Left hindlimb (tissue), 1 donor: Measurements from ENCODE around the gene EIF3A.
"Not testable (repeated sequence)": the region's sequence is repeated elsewhere in the genome, so short reads cannot be mapped to it uniquely, and the experiment has no call there.

Experiments used
- DNase-seq: peaks from one replicate; pipeline ENCODE4 v3.0.0-alpha.2; 2018

Gene EIF3A, protein sequence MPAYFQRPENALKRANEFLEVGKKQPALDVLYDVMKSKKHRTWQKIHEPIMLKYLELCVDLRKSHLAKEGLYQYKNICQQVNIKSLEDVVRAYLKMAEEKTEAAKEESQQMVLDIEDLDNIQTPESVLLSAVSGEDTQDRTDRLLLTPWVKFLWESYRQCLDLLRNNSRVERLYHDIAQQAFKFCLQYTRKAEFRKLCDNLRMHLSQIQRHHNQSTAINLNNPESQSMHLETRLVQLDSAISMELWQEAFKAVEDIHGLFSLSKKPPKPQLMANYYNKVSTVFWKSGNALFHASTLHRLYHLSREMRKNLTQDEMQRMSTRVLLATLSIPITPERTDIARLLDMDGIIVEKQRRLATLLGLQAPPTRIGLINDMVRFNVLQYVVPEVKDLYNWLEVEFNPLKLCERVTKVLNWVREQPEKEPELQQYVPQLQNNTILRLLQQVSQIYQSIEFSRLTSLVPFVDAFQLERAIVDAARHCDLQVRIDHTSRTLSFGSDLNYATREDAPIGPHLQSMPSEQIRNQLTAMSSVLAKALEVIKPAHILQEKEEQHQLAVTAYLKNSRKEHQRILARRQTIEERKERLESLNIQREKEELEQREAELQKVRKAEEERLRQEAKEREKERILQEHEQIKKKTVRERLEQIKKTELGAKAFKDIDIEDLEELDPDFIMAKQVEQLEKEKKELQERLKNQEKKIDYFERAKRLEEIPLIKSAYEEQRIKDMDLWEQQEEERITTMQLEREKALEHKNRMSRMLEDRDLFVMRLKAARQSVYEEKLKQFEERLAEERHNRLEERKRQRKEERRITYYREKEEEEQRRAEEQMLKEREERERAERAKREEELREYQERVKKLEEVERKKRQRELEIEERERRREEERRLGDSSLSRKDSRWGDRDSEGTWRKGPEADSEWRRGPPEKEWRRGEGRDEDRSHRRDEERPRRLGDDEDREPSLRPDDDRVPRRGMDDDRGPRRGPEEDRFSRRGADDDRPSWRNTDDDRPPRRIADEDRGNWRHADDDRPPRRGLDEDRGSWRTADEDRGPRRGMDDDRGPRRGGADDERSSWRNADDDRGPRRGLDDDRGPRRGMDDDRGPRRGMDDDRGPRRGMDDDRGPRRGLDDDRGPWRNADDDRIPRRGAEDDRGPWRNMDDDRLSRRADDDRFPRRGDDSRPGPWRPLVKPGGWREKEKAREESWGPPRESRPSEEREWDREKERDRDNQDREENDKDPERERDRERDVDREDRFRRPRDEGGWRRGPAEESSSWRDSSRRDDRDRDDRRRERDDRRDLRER (N-terminal part only)

DNA sequence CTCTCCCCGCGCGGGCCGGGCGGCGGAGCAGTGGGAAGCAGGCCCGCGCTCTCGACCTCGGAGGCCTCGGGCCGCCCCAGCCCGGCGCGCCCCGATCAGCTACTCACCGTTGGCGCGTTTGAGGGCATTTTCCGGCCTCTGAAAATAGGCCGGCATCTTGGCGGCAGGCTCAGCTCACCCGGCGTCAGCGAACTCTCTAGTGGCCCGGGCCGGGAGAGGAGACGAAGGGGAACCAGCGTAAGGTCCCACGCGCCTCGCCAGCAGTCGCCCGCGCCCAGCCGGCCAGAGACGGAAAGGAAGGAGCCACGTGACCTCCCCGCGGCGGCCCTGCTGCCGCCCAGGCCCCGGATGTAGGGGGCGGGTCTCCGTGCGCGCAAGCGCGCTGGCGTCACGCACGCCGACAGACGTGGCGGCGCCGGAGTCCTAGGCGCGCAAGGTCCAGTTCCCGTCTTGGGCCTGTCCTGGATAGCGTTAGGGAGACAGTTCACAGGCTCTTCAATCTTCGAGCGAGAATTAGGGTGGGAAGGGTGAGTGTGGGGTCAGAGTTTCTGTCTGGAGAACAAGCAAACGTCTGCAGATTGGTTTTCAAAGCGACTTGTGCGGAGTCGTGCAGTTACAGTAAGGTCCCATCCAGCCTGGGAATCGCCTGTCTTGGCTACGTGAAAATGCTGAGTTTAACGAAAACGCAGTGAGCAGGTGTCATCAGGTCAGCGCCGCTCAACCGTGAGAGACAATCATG is at the start of gene EIF3A:
Gene EIF3A, minus strand, starts transcription at position 297 of the 739 bp plus-strand sequence. Its CDS starts 141 bp downstream, at position 156.
- DNase-seq = peak; percentile 95

DNA sequence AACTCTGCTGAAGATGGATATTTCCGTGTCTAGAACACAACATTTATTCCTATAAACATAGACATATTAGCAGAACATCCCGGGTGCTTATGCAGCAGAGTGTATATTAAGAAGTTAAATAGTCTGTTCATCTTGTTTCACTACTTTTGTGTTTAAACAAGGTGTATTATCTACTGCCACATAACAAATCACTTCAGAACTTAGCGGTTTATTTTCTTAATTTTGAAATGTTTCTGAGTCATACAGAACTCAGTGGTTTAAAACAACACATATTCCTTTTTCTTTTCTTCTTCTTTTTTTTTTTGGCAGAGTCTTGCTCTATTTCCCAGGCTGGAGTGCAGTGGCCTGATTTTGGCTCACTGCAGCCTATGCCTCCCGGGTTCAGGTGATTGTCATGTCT is 49.1 kb upstream of the EIF3A start:
- DNase-seq = no peak

DNA sequence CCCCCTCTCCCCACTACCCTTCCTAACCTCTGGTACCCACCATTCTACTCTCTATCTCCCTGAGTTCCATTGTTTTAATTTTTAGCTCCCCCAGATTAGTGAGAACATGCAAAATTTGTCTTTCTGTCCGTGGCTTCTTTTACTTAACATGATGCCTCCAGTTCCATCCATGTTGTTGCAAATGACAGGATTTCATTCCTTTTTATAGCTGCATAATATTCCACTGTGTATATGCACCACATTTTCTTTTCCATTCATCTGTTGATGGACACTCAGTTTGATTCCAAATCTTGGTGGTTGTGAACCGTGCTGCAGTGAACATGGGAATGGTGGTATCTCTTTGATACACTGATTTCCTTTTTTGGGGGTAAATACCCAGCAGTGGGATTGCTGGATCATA is 45.3 kb upstream of the EIF3A start:
- no peak for DNase-seq

DNA sequence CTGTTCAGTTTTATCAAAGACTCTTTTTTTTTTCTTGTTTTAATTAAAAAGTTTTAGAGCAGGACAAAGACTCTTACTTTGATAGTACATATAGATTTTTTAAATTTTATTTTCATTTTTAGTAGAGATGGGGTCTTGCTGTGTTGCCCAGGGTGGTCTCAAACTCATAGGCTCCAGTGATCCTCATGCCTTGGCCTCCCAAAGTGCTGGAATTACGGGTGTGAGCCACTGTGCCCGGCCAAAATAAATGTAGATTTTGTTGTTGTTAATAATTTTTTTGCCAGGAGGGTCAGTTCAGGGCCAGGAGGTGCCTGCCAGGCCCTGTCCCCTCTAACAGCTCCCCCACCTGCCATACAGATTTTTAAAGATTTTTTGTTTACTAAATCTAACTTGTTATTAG is 40.3 kb upstream of the EIF3A start:
- no peak for DNase-seq

DNA sequence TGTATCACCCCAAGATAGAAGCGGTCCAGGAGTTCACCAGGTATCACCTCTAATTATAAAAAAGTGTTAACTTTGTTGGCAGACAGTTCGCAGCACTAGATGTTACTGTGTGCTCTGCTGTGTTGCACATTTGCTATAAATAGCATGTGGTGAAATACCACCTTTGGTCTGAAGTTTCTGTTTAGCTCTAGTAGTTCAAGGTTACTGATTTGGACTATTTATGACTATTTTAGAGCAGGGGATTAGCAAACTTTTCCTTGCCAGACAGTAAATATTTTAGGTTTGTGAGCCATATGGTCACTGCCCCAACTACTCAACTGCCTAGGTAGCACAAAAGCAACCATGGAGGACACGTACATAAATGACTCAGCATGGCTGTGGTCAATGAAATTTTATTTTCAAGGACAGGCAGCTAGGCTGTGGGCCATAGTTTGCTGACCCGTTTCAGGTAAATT is 39.8 kb upstream of the EIF3A start:
- DNase-seq = no peak

DNA sequence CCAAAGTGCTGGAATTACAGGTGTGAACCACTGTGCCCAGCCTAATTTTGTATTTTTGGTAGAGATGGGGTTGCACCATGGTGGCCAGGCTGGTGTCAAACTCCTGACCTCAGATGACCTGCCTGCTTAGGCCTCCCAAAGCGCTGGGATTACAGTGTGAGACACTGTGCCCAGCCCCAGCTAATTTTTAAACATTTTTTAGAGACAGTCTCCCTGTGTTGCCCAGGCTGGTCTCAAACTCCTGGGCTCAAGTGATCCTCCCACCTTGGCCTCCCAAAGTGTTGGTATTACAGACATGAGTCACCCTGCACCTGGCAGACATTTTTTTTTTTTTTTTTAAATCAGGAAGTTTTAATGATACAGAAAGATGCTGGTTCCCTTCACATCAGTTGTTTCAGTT is 38.8 kb upstream of the EIF3A start:
- DNase-seq = no peak

DNA sequence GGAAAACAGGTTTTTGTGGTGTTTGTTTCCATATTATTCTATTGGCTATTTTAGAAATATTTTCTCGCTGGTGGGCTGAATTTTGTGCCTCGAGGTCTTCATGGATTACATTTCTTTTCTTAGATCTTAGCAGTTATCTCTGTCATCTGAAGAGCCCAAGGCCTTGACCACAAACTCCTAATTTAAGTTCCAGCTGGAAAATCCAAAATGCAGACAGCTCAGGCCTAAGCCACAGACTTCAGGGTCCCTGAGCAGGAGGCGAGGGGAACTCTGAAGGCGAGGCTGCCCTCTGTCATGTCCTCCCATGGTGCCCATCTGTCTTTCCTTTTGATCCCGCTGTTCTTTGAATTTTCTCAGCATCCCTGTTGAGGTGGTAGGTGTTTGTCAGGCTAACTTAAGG is 37.6 kb upstream of the EIF3A start:
- no peak for DNase-seq

DNA sequence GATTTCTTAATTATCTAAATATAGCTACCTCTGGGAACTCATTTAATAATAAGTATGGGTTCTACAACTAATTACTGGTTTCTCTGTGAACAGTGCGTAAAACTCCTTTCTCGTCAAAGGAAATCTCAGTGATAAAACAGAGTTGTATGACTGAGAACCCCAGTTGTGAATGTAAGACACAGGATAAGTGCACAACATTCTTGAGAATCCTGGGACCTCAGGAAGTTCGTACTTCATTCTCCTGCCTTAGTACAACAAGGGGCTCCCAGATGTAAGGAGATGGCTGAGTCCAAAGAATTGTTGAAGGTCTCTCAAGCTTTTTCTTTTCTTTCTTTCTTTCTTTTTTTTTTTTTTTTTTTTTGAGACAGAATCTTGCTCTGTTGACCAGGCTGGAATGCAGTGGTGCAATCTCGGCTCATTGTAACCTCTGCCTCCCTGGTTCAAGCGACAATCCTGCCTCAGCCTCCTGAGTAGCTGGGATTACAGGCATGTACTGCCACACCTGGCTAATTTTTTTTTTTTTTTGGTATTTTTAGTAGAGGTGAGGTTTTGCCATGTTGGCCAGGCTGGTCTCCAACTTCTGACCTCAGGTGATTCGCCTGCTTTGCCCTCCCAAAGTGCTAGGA is 35.8 kb upstream of the EIF3A start:
- DNase-seq = no peak

DNA sequence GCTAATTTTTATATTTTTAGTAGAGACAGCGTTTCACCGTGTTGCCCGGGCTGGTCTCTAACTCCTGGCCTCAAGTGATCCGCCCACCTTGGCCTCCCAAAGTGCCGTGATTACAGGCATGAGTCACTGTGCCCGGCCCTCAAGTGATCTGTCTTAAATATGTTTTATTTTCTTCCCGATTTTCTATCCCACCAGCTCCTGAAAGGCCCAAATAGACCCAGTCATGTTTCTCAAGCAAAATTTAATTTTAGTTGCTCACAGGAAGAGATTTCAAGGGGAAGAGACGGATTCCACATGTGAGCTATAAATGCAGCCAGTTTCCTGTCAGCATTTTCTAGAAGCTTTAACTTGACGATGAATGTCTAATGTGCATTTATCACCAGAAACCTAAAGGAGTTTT is 35.3 kb upstream of the EIF3A start:
- no peak for DNase-seq

DNA sequence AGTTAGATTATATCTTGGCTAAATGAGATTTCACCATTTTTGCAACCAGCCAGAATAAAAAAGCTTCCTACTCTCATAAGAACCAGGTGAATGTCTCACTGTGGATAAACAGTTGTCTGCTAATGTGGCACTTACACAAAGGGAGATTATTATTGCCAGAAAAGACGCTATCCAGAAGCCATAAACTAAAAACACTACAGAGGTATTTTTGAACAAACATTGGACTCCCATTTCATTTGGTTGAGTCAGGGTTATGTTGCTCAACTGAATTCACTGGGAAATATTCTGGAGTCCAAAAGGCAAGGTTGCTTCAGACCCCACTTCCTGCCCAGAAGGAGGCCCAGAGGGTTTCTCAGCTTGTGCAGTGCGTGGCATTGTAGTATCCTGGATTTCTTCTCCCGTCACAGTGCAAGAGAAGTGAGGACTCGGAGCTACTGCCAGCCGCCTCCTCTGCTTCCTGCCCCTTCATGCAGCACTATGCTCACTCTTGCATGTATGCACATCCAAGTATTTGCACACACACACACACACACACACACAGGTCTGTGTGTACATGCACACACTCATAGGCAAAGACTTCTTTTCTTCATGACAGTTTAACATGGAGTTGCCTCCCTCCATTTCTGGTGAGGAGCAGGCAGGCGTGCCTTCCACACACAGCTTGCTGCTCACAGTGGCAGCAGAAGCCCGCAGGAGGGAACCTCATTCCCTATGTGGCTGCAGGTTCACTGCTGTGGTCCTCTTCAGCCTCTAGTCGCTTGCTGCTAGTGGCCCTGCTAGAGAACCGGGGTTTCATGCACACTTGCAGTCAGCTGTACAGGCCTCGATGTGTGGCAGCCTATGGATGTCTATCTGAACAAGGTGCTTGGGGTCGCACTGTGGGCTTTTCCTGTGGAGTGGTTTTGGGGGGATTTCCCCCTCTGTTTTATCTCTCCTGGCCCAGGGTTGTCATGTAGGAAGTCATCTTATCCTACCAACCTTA is 33.4 kb upstream of the EIF3A start:
- no peak for DNase-seq

DNA sequence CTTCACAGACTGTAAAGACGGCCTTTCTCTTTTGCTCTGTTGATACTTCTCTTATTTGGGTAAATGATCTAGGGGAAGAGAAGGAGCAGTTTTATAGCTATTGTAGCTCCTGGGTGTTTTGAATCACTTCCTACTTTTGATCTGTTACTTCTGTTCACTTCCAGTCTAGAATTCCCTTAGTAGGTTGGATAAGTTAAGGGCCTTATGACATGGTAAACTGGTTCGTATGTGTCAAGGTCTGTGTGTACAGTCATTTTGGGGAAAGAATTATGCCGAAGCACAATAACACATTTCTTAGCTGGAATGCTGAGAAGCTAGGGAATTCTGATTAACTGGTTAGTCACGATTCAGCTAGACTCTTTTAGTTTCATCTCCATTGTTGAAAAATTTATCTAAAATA is 31.4 kb upstream of the EIF3A start:
- no peak for DNase-seq

DNA sequence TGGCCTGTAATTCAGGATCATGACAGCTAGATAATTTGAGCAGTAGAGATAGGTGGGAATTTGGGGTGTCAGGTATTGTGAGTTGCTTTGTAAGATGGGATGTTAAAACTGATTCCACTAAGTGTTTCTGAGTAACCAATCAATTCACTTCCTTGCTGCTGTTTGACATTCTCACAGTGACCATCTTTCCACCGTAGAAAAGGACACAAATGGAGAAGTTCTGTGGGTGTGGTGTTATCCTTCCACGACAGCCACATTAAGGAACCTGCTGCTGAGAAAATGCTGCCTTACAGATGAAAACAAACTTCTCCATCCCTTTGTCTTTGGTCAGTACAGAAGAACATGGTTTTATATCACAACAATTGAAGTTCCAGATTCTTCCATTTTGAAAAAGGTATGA is 27.2 kb upstream of the EIF3A start:
- not testable (repeated sequence) for DNase-seq

DNA sequence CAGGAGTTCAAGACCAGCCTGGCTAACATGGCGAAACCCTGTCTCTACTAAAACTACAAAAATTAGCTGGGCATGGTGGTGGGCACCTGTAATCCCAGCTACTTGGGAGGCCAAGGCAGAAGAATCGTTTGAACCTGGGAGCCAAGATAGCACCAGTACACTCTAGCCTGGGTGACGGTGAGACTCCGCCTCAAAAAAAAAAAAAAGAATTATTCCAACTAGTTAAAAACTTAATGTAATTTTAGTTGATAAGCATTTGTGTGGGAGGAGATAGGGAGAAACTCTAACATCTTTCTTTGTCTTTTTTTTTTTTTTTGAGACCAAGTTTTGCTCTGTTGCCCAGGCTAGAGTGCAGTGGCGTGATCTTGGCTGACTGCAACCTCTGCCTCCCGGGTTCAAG is 26.5 kb upstream of the EIF3A start:
- DNase-seq = not testable (repeated sequence)

DNA sequence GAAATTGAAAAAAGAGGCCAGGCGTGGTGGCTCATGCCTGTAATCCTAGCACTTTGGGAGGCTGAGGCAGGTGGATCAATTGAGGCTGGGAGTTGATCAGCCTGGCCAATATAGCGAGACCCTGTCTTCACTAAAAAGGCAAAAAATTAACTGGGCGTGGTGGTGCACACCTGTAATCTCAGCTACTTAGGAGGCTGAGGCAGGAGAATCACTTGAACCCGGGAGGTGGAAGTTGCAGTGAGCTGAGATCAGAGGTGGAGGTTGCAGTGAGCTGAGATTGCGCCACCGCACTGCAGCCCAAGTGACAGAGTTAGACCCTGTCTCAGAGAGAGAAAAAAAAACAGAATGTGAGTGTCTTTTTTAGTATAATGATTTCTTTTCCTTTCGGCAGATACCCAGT is 25.3 kb upstream of the EIF3A start:
- not testable (repeated sequence) for DNase-seq

DNA sequence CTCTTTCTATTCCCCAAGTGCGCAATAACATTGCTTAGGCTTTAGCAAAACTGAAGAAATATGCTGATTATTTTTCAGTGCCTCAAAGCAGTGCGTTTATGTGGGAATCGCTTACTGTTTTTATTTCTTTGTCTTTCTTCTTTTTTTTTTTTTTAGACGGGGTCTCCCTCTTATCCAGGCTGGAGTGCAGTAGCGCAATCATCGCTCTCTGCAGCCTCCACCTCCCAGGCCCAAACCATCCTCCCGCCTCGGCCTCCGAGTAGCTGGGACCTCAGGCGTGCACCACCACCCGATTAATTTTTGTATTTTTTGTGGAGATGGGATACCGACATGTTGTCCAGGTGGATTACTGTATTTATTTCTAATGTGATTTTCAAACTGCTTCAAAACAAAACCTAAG is 24.5 kb upstream of the EIF3A start:
- no peak for DNase-seq

DNA sequence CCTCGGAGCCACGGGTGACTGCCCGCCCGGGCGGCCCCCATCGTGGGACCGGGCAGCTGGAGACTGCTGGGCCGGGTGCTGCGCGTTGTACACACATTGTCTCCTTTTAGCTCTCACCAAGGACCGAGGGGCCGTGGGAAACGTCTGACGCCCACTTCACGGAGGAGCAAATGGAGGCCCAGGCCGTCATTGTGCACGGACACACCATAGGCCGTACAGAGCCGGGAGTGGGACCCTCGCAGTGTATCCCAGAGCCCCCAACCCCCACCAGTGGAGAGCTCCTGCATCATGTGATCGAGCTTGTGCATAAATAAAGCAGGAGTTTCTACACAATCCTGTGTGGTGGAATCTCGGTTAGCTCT is 24.0 kb upstream of the EIF3A start:
- peak; percentile 36 for DNase-seq

DNA sequence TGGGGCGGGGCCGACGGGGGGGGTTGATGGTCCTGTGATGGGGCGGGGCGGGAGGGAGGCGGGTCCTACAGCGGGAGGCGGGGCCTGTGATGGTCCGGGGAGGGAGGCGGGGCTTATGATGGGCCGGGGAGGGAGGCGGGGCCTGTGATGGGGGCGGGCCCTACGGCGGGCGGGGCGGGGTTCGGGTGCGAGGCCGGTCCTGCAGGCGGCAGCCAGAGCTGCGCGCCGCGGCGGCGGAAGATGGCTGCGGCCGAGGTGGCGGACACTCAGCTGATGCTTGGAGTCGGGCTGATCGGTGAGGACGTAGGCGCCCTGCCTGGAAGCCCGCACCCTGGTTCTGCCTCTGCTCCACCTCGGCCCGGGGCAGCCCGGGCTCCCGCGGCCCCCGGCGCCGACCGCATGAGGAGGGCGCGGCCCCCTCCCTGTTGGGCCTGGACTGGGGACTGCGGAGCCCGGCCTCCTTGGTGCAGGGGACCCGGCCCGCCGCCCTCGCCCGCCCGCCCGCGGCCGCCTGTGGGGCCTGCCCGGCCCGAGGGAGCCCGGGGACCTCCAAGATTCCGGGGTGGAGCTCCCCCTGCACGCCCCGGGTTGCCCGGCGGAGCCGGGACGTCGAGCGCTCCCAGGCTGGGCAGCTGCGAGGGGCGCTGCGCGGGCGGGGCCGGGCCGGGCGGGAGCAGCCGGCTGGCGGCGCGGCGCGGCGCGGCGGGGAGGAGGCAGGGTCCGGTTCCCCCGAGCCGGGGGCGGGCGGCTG is 23.5 kb upstream of the EIF3A start, which contains the start of gene DENND10:
Gene DENND10, plus strand, starts transcription at position 211 of the 751 bp plus-strand sequence. Its CDS starts 30 bp downstream, at position 241.
- peak; percentile 92 for DNase-seq

DNA sequence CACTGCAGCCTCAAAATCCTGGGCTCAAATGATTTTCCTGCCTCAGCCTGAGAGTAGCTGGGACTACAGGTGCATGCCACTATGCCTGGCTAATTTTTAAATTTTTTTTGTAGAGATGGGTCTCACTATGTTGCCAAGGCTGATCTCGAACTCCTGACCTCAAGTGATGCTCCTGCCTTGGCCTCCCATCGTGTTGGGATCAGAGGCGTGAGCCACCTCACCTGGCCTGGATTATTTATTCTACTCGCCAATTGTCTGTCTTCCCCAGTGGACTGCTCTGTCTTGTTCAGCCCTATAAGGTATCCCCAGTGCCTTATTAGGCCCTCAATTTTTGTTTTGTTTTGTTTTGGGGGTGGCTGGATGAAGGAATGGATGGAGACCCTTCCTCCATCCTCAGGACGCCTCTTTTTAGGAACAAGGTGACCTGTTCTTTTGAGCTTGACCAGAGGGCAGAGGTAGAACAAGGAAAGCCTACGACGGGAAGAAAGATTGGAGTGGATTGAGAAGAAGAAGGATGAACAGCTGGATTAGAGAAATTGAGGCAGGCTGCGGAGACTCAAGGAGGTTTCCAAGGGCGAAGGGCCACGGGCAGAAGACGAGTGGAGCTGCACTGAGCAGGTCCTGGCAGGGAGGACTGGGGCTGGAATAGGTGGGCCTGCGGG is 22.8 kb upstream of the EIF3A start:
- no peak for DNase-seq
